Measurements from ENCODE around the gene TDRD9.

TDRD9 gene

DNA sequence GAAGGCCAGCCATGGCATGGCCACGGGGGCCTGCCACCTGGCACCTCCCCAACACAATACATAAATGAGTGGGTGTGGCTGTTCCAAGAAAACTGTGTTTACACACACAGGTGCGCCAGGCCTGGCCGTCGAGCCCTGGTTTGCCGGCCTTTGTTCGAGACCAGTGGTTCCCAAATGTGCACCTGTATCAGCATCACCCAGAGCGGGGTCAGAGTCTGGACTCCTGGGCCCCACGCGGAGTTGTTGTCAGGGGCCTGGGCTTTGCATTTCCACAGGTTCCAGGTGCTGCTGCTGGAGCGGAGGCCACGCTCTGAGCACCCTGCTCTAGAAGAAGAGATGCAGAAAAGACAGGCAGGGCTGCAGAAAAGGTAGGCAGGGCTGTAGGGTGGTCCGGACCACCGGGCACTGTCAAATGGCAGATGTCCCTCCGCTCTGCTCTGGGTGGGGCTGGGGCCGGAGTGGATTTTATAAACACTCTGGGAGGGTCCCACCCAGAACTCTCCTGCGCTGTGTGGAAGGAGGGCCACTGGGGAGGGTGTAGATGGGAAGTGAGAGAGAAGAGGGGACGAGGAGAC lies 153.1 kb downstream of the TDRD9 start:
- no peak for FAIRE-seq

- FAIRE-seq = no peak
Observed at GRCh38 chr14:104081951-104082464, 153.8 kb downstream of the TDRD9 start.

- FAIRE-seq = no peak
Observed at GRCh38 chr14:104082807-104083206, 154.6 kb downstream of the TDRD9 start.

GRCh38 chr14:104084251-104085002 lies 156.2 kb downstream of the TDRD9 start:
- FAIRE-seq = no peak

DNA sequence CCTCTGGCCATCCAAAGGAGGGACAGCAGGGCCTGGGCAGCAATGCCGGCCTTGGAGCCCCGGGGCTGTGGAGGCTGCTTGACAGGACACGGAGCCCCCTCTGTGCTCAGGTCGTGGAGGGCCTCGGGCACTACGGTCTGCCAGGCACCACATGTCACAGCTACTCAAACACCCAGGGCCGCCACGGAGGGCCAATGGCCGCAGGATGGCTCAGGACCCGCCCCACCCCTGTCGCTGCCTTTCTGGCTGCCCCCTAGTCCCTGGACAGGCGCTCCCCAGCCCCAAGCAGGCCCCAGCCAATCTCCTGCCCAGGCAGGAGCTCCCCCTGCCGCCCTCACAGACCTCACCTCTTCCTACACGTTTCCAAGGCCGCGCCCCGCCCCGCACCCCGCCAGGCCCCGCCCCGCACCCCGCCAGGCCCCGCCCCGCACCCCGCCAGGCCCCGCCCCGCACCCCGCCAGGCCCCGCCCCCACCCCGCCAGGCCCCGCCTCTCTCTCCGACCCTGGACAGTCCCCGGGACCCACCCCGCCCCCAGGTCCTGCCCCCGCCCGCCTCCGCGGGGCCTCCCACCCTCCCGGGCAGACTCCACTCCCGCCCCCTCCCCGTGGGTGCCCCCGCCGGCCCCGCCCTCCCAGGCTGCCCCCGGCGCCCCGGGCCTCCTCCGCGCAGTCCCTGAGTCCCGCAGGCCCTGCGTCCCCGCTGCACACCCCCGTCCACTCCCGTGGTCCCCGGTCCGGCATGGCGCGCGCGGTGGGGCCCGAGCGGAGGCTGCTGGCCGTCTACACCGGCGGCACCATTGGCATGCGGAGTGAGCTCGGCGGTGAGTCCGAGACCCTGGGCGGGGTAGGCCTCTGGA lies 157.0 kb downstream of the TDRD9 start, which contains the start of gene ASPG:
TSS of gene ASPG (plus strand) at position 669 of the 857 bp plus-strand sequence. CDS start at position 740, 71 bp downstream.
- FAIRE-seq = no peak

DNA sequence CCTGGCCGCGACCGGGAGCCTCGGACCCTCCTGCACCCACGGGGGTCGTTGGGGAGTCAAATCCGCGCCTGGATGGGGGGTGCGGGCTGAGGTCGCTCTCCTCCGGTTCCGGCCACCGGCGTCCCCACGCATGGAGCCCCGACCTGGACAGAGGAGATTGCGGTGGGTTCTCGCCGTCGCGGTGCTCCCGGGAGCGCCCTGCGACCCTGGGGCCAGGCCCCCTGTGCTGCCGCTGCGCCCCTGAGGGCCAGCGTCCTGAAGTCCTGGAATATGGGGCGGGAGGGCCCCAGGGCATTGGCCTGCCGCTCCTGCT lies 157.6 kb downstream of the TDRD9 start:
- FAIRE-seq = no peak

DNA sequence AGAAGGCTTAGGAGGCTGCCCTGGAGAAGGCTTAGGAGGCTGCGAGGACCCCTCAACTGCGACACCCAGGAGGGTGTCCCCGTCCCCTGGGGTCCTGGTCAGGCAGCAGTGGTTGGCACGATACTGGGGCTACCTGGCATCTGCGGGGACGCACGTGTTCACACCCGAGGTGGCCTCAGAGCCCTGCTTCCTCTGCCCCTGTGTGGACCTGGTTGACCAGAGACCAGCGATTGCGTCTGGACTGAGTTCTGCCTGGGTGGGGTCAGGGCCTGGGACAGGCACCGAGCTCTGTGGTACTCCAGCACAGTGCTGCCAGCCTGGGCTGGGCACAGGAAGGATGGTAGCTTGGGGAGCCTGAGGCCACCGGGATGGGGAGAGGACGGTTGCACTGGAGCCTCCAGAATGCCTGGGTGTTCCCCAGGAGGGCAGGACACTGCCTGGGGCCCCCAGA lies 158.0 kb downstream of the TDRD9 start:
- no peak for FAIRE-seq

DNA sequence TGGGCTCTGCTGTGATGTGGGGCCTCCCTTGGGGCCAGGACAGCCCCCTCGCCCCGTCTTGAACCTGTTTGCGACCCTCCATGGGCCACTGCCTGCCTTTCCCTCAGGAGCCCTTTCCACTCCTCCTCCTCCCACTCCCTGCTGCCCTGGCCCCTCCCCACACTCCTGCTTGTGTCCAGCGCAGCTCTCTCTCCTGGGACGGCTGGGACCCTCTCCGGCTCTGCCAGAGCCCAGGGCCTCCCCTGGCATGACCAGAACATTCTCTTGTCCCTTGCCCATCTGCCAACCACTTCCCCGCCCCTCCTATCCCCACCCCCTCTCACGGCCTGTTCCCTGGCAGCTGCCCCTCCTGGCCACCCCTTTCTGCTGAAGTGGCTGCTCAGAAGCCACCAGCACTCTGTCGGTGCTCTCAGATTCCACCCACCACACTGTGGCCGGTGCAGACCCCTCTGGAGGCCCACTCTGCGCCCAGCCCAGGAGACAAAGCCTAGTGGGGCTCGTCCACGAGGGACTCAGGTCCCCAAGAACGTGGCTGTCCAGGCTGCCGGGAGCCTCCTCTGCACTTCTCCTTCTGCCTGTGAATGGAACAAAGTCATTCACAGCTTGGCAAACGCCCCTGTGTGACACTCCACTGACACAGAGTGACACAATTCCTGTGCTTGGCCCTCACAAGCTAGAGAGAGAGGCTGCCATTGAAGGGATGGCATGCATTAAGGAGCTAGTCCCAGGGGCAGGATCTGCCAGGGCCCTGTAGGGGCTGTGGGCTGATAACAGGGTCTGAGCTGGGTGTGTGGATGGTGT lies 158.6 kb downstream of the TDRD9 start:
- no peak for FAIRE-seq

DNA sequence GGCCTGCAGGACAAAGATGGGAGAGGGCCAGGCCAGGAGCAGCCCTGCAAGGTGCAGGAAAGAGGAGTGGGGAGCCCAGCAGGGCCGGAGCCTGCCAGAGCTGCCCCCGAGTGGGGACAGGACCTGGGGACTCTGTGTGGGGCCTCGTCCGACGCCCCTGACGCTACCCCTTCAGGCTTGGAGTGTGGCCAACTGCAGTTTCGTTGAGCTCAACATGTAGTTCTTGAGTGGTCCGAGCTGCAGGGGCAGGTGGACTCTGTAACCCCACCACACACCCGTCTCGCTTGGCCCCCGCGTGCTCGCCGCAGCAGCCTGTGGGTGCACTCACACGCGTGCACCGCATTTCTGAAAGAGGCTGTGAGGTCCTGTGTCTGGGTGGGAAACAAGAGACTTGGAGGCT lies 159.2 kb downstream of the TDRD9 start:
- FAIRE-seq = no peak

GRCh38 chr14:104087981-104088850 lies 160.0 kb downstream of the TDRD9 start:
- FAIRE-seq = no peak

DNA sequence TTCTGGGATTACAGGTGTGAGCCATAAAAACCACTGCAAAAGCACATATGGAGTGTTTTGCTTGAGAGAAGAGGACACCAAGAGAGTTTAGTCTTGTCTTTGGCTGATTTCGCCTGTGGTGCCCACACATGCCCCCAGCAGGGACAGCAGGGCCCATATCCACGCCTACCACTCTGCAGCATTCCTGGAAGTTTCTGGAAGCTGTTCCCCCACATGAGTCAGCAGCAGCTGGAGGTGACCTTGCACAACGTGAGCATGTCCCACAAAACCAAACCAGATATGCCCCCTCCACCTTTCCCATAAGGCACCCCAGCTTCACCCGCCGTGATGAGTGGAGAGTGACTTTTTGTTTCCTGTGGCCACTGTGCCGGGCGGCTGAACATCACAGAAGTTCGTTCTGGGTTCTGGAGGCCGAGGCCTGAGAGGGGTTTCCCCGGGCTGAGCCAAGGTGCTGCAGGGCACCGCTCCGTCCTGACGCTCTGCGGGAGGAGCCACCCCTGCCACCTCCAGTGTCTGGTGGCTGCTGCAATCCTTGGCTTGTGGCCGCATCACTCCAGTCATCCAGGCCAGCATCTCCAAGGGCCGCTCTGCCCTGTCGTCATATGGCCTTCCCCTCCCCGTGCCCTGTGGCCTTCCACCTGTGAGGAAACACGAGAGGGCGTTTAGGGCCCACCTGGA lies 162.0 kb downstream of the TDRD9 start:
- FAIRE-seq = no peak

- no peak for FAIRE-seq
Observed at GRCh38 chr14:104091061-104091926, 163.0 kb downstream of the TDRD9 start.

DNA sequence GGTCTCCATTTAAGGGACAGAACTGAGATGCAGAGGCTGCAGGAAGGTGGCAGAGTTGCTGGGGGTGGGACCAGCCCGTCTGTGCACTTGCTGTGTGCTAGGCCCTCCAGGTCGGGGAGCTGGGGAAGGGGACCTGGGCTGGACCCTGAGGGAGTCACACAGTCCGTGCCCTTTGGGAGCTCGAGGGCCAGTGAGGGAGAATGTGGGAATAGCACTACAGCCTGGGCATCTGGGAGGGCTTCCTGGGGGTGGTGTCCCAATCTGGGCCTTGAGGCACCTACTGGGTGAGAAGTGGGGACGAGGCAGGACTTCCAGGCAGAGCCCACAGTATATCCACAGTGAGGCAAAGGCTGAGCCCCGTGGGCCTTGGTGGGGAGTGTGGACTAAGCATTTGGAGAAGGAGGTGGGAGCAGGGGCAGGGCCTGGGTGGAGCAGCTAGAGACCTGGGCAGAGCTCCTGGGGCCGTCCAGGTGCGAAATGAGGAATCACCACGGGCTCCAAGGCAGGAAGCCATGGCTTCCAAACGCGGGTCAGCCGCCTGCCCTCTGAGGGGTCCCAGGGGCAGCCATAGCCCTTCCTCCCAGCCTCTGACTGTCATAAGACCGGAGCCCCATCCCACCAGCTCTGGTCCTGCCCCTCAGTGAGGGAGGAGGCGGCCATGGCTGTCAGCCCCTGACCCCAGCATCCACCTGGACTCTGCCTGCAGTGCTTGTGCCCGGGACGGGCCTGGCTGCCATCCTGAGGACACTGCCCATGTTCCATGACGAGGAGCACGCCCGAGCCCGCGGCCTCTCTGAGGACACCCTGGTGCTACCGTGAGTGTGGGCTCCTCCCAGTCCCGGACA lies 163.9 kb downstream of the TDRD9 start:
- FAIRE-seq = no peak

GRCh38 chr14:104092931-104093365 lies 164.7 kb downstream of the TDRD9 start:
- FAIRE-seq = no peak

- FAIRE-seq = no peak
Observed at GRCh38 chr14:104093366-104094055, 165.3 kb downstream of the TDRD9 start.

- no peak for FAIRE-seq
Observed at GRCh38 chr14:104094056-104094708, 165.9 kb downstream of the TDRD9 start.

DNA sequence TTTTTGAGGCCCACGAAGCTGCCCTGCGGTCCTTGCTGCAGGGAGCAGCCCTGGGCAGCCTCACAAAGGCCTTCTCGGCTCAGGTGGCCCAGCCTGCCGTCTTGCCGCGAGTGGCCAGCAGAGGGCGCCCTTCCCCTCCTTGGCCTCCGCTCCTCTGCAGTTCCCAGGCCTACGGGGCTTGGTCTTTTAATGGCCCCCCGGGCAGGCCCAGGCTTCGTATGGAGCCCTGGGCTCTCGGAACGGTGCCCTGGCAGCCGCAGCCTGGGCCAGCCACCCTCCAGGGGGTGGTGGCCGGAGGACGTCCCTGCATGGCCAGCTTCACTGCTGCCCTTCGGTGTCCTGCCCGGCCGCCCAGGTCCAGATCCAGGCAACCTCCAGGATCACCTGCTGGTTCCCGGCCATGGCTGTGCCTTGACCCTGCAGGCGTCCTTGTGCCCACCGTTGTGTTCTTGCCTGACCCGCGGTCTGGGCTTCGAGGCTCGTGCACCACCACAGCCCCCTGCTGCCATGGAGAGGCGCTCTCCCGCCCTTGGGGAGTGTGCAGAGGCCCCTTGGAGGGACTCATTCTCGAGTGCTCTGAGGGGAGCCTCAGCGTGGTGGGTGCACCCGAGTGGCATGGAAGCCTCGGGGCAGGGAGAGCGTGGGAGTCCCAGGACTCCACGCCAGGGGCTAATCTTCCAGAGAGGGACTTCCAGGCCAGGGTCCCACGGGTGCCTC lies 166.6 kb downstream of the TDRD9 start:
- no peak for FAIRE-seq

Data from islet of Langerhans (tissue), 1 donor.